ENCODE results near the gene CDH4.

Gene CDH4

DNA sequence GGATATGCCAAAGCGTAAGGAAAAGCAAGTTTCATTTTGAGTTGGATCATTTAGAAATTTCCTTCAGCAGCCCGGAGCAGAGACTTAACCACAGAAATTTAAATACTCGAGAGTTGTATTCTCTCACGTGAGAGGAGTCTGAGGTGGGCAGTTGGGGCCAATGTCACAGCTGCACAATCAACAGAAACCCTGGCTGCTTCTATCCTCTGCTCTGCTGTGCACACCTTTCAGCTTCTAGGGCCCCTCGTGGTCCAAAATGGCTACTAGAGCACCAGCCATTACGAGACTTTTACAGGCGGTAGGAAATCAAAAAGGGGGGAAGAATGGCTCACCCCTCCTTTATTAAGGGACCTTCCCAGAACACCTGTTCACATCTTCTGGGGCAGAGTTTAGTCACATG, 659.8 kb downstream of the CDH4 start:
- H3K4me3 ChIP-seq (replicated peaks; ENCODE audit: low read depth, low read length) = no peak overlapping the region
- no peak for DNase-seq (ENCODE audit: low read depth)
- TF ChIP-seq, protein P1, sequence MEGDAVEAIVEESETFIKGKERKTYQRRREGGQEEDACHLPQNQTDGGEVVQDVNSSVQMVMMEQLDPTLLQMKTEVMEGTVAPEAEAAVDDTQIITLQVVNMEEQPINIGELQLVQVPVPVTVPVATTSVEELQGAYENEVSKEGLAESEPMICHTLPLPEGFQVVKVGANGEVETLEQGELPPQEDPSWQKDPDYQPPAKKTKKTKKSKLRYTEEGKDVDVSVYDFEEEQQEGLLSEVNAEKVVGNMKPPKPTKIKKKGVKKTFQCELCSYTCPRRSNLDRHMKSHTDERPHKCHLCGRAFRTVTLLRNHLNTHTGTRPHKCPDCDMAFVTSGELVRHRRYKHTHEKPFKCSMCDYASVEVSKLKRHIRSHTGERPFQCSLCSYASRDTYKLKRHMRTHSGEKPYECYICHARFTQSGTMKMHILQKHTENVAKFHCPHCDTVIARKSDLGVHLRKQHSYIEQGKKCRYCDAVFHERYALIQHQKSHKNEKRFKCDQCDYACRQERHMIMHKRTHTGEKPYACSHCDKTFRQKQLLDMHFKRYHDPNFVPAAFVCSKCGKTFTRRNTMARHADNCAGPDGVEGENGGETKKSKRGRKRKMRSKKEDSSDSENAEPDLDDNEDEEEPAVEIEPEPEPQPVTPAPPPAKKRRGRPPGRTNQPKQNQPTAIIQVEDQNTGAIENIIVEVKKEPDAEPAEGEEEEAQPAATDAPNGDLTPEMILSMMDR (IDR thresholded peaks at IDR 0.05; ENCODE audit: low read length, missing control alignments) = no peak

DNA sequence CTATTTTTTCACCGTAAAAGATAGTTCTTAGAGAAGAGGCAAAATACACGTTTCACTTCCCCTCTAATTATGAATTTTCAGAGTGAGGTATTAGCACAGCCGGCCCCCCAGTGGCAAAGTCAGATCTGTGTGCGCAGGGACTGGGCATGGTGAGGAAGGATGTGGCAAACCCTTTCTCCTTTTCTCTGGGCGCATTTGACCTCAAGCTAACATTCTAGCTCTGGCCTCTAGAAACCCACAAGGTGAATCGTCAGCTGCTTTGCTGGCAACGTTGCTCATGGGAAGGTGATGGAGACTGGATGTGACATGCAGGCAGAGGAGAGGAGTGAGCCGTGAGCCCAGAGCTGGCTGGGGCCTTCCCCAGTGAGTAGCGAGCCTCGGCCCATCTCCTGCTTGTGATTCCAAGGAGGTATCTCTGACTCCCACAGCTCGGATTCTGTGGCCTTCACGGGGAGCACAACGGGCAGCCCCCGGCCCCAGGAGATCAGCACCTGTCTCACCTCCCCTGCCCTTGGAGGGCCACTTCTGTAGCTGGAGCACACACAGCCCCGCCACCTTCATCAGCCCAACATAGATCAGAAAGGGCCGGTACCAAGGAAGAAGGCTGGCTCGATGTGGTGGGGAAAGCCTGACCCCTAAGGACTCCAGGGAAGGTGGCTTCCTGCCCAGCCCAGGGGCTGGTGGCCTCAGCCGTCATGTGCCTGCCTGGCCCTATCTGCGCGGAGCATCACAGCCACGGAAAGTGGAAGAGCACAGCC, 660.8 kb downstream of the CDH4 start:
- no peak for DNase-seq (ENCODE audit: low read depth)
- H3K4me3 ChIP-seq (replicated peaks; ENCODE audit: low read depth, low read length) = no peak overlapping the region
- TF ChIP-seq, protein P1 (IDR thresholded peaks at IDR 0.05; ENCODE audit: low read length, missing control alignments) = no peak

DNA sequence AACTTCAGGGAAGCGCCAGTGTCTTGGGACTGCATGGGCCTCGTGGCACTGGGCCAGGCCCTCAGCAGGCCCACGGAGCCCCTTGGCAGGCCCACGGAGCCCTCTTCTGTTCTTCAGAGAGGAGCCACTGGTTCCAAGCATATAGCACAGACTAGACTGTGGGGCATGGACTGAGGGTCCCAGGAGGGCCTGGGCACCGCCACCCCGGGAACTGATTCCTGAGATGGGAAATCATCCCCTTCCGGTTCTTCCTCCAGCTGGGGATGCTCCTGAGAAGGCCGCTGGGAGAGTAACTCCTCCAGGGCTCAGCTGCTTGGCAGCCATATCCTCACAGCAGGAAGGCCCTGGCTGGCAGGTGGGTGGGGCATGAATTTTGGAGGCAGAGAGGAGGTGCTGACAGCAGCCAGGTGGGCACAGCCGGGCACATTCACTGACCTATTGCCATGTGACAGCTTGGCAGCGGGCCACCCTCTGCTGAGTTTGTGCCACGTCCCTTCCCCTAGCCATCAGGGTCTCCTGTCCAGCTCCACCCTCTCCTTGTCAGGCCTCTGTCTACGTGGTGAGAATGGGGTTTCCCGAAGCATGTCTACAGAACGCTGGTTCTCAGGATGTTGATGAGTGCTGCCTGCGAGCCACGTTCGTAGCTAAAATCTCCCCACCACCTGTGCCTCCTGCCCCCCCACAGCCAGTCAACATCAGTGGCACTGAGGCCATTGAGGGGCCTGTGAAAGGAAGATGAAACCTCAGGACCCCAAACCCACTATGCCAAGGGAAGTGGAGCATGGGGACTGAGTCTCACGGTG, 661.6 kb downstream of the CDH4 start:
- TF ChIP-seq, protein P1 (IDR thresholded peaks at IDR 0.05; ENCODE audit: low read length, missing control alignments) = no peak
- no peak overlapping the region for H3K4me3 ChIP-seq (replicated peaks; ENCODE audit: low read depth, low read length)
- DNase-seq (ENCODE audit: low read depth) = no peak

DNA sequence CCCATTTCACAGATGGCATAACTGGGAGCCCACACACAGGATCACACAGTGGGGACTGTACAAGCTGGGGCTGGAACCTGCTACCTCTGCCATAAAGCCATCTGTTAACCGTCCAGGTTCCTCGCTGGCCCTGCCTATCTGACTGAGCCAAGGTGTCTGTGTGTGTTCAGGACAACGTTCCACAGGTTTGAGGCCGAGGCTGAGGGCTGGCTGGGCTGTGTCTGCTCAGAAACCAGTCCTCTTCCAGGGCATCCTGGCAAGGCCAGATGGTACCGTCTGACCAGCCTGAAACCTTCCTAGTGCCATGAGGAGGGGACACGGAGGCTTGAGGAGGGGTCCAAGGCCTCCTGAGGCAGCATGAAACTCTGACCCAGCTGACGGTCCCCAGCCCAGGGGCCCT, 663.0 kb downstream of the CDH4 start:
- TF ChIP-seq, protein P1 (IDR thresholded peaks at IDR 0.05; ENCODE audit: low read length, missing control alignments) = no peak
- no peak overlapping the region for H3K4me3 ChIP-seq (replicated peaks; ENCODE audit: low read depth, low read length)
- no peak for DNase-seq (ENCODE audit: low read depth)

DNA sequence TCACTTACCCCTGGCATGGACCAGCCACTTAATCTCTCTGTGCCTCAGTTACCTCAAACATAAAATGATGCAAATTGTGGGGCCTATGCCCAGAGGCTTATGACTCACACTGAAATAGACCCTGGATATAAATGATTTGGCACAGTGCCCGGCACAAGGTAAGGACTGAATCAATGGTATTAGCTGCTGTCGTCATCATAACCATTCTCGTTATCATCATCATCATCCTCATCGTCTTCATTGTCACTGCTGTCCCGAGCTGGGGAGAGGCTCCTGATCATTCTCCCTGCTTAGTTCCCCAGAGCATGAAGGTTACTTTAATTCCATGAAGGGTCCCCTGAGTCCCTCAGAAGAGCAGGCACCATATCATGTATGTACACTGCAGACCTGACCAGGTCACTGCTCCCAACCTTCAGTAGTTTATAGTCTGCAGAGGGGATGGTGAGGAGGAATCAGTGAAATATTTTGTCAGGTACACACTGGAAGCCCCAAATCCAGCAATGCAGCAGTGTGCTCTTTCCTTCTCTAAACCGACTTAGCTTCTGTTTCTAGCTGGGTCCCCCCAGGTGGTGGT, 664.3 kb downstream of the CDH4 start:
- TF ChIP-seq, protein P1 (IDR thresholded peaks at IDR 0.05; ENCODE audit: low read length, missing control alignments) = no peak
- no peak overlapping the region for H3K4me3 ChIP-seq (replicated peaks; ENCODE audit: low read depth, low read length)
- no peak for DNase-seq (ENCODE audit: low read depth)

DNA sequence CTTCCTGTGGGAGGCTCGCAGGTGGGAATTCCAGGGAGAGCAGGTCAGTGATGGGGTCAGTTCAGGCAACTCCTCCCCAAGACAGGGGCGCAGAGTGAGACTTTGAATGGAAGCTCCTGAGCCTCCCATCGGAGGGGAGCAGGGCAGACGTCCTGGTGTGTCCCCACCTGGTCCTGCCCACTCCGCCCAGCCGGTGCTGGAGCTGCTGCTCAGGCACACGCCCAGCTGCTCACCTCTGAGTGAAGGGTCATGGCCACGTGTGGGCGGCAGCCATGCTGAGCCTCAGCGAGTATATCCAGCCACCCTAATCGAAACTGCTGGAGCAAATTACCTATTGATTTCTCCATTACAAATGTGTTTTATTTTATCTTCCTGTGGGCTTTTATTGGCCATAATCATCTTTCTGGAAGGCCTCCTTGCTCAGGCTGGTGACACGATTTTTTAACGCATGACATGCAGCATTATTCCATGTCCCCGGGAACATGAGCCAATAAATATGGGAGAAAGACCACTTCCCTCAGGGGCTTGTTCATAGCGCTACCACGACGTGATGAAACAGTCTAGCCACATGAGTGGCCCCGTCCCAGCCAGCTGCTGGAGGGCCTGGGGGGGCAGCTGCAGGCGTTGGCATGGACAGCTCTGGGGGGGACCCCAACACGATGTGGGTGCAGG, 665.5 kb downstream of the CDH4 start:
- no peak for DNase-seq (ENCODE audit: low read depth)
- no peak overlapping the region for H3K4me3 ChIP-seq (replicated peaks; ENCODE audit: low read depth, low read length)
- TF ChIP-seq, protein P1 (IDR thresholded peaks at IDR 0.05; ENCODE audit: low read length, missing control alignments) = no peak
